ENCODE results near the gene ICA1. TPM values are rescaled to one million over a fixed set of nuclear protein-coding genes. Genes with fewer than 3 reads are reported as not detected.

Gene ICA1
- total and polyA plus RNA-seq, 10 donors = 9.6 to 45.7 (median 27.0) TPM

GRCh38 chr7:8117195-8117594 is 144.8 kb downstream of the ICA1 start:
- no peak for DNase-seq
- WGBS, 5 donors = 75 to 92% (median 82%) methylated on average over 2 of the region's 2 CpGs
- TF ChIP-seq POLR2AphosphoS5 (IDR thresholded peaks at IDR 0.05) = no peak
- no peak for TF ChIP-seq CTCF (IDR thresholded peaks at IDR 0.05 in 8 of 11, conservative IDR thresholded peaks at IDR 0.05 in 3 of 11)
- no peak for TF ChIP-seq POLR2A (IDR thresholded peaks at IDR 0.05)
- Histone ChIP-seq H3K9me3 (no peaks in the 10 kb centered on the region), H3K4me1 (peaks cover 6 to 32% (median 27%) of the 10 kb centered on the region in 6 donors), H3K27me3 (replicated peaks in 1 of 7) (no peaks in the 10 kb centered on the region), H3K36me3 (peaks cover 0 to 47% (median 0%) of the 10 kb centered on the region in 6 donors), H3K27ac (no peak overlapping the region), H3K4me3 (no peak overlapping the region)
- intact Hi-C loops (cut with DNase I; ENCODE audit: low total_unique reads) = no loop called here

GRCh38 chr7:8115547-8116402 is 146.2 kb downstream of the ICA1 start:
- no peaks in the 10 kb centered on the region for H3K9me3 ChIP-seq
- H3K27me3 ChIP-seq (replicated peaks in 1 of 7) = no peaks in the 10 kb centered on the region
- H3K27ac ChIP-seq = peak overlapping the region in 7 of 8 donors; percentile 28 to 76 (median 48)
- DNase-seq = no peak
- intact Hi-C loops (cut with DNase I; ENCODE audit: low total_unique reads) = no loop called here
- 71 to 79% (median 73%) methylated on average over 3 of the region's 3 CpGs for WGBS, 5 donors
- peaks cover 0 to 33% (median 0%) of the 10 kb centered on the region in 6 donors for H3K36me3 ChIP-seq
- TF ChIP-seq CTCF (IDR thresholded peaks at IDR 0.05 in 8 of 11, conservative IDR thresholded peaks at IDR 0.05 in 3 of 11) = no peak
- TF ChIP-seq POLR2AphosphoS5 (IDR thresholded peaks at IDR 0.05) = peak in 1 of 3 donors; percentile 9
- no peak for TF ChIP-seq POLR2A (IDR thresholded peaks at IDR 0.05)
- no peak overlapping the region for H3K4me3 ChIP-seq
- peaks cover 6 to 32% (median 26%) of the 10 kb centered on the region in 6 donors for H3K4me1 ChIP-seq

GRCh38 chr7:8114175-8114574 is 147.8 kb downstream of the ICA1 start:
- Histone ChIP-seq H3K27ac (peak overlapping the region in 6 of 8 donors; percentile 6 to 76 (median 51)), H3K36me3 (peaks cover 0 to 19% (median 0%) of the 10 kb centered on the region in 6 donors), H3K27me3 (replicated peaks in 1 of 7) (no peaks in the 10 kb centered on the region), H3K4me1 (peaks cover 6 to 32% (median 25%) of the 10 kb centered on the region in 6 donors), H3K9me3 (no peaks in the 10 kb centered on the region), H3K4me3 (no peak overlapping the region)
- no peak for TF ChIP-seq POLR2A (IDR thresholded peaks at IDR 0.05)
- no peak for TF ChIP-seq CTCF (IDR thresholded peaks at IDR 0.05 in 8 of 11, conservative IDR thresholded peaks at IDR 0.05 in 3 of 11)
- WGBS, 5 donors = 52 to 69% (median 62%) methylated on average over 4 of the region's 4 CpGs
- DNase-seq = no peak
- intact Hi-C loops (cut with DNase I; ENCODE audit: low total_unique reads) = no loop called here

- Histone ChIP-seq H3K4me1 (peaks cover 6 to 32% (median 25%) of the 10 kb centered on the region in 6 donors), H3K27ac (no peak overlapping the region), H3K36me3 (peaks cover 0 to 9% (median 0%) of the 10 kb centered on the region in 6 donors), H3K27me3 (replicated peaks in 1 of 7) (no peaks in the 10 kb centered on the region), H3K9me3 (no peaks in the 10 kb centered on the region), H3K4me3 (no peak overlapping the region)
- TF ChIP-seq POLR2A (IDR thresholded peaks at IDR 0.05) = no peak
- no peak for TF ChIP-seq POLR2AphosphoS5 (IDR thresholded peaks at IDR 0.05)
- no peak for TF ChIP-seq CTCF (IDR thresholded peaks at IDR 0.05 in 8 of 11, conservative IDR thresholded peaks at IDR 0.05 in 3 of 11)
- 84 to 99% (median 93%) methylated on average over 3 of the region's 3 CpGs for WGBS, 5 donors
- no peak for DNase-seq
- intact Hi-C loops (cut with DNase I; ENCODE audit: low total_unique reads) = no loop called here
Observed at GRCh38 chr7:8113184-8113583, 148.8 kb downstream of the ICA1 start.

Measured in spleen (tissue), 11 donors.